ENCODE results near the gene CAMK2A.

GRCh38 chr5:150239794-150240122 is 49.8 kb downstream of the CAMK2A start:
- TF ChIP-seq ZNF785 (tag by site-specific recombination; IDR thresholded peaks at IDR 0.05) = no peak
- no peak for TF ChIP-seq PATZ1 (tag by site-specific recombination; IDR thresholded peaks at IDR 0.05)

All from HEK293 (cell line).